Stimulated activated CD8-positive, alpha-beta memory T cell treated with anti-CD3 and anti-CD28 coated beads, Interleukin-7, amount 100 ng/mL, for 1 hour (primary cell): ENCODE data around the gene PSRC1.
"Not testable (repeated sequence)": the region's sequence is repeated elsewhere in the genome, so short reads cannot be mapped to it uniquely, and the experiment has no call there.

Experiments used
- DNase-seq, 2 donors: peaks; one replicate each; pipeline ENCODE4 v3.0.0-alpha.2; 2020; ENCODE audit warnings: low read depth in 2 of 2

PSRC1 gene

DNA sequence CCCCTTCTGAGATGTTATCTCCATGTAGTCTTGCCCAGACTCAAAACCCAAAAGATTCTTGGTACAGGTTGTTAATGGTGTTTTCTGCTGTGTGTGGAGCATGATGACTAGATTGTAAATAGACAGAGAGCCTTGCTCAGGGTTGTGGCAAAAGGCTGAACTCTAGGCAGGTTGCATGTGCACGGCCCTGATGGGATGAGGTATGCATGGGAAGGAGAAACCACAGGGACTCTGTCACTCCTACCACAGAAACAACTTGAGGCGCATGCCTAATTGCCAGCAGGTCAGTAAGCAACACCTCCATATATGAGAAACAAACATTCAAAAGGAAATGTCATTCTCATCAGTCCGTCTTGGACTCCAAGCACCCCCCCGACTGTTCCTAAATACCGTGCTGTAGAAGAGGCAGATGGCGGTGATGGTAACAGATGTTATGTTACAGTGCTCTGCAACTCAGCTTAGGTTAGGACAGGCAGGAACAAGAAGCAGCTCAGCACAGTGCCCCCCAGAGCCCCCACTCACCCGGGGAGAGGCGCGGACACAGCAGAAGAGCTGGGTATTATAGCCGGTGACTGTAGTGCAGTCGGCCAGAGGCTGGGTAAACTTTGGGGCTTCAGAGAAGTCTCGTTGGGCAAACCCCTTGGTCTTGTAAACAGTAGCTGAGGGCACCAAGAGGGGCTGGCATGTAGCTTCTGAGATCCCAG, 12.9 kb upstream of the PSRC1 start:
- no peak for DNase-seq

DNA sequence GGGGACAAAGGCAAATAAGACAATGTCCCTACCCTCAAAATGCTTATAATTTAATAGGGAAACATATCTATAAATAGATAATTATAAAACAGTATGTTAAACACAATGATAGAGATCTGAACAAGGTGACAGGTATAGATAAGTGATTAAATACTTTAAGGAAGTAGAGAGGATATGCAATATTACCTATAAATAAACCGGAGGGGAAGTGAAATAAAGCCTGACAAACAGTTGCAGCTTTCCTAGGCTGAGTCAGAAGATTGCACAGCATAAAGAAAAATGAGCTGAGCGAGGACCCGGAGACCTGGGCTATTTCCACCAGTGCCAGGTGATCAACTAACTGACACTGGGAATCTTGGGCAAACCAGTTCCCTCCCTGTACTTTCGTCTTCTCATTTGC, 11.5 kb upstream of the PSRC1 start:
- DNase-seq: no peak

DNA sequence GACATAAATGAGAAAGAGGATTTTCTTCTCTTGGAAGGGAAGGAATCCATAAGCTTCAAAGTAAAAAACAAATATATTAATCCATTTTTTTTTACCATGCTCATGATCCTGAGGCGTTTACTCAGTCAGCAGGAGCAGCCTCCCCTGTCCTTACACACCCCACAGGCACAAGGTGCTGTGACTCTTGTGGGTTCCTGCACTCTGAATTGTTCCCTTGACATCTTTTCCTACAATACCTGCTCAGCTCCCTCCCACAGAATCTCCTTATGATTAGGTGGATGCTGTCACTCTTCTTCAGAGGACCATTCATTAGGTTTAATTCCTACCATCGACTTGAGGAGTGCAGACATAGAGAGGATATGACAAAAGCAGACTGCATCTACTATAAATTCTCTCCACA, 10.1 kb upstream of the PSRC1 start:
- no peak for DNase-seq

DNA sequence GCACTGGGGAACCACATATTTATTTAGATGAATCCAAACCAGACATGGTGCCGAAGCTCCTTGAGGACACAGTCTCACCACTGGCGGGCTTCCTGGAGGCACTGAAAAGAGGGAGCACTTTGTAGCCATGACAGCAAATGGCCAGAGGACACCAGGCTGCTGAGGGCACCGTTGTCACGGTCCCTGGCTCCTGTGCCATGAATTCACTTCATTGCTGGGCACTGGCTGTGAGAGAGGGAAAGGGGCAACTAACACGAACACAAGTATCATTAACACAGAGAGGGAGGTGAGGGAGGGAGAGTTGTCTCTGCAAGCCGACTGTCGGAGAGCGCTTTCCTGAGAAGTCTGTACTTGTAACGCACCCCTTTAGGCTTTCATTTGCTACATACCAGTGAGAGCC, 9.4 kb upstream of the PSRC1 start:
- DNase-seq: no peak

DNA sequence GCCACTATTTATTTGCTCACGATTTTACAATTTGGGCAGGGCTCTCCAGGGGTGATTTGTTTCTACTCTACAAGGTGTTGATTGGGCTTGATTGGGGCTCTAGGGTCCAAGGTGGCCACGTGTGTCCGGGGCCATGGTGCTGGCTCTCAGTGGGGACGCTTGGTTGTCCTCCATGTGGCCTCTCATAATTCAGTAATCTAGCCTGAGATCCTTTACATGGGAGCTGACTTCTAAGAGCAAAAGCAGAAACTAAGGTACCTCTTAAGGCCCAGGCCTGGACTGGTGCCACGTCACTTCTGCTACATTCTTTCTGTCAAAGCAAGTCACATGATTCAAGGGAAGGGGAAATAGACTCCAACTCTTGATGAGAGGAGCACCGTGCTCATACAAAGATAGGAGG, 8.1 kb upstream of the PSRC1 start:
- no peak for DNase-seq

DNA sequence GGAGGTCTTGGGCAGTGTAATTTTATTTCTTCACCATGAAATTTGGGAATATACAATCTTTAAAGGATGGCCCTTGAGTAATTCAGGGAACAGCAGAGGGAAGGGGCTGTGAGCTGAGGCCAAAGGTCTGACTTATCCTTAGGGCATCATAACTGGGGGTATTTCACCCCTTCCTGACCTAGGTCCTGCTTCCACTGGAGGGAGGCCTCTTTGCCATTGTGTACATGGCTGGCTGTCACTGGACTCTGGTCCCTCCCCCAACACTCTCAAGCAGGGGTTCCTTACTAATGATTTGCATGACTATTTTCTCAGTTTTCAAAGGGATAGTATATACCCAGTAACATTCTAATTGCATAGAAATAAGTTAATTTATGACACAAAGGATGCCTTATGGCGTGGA, 7.2 kb upstream of the PSRC1 start:
- DNase-seq: no peak

DNA sequence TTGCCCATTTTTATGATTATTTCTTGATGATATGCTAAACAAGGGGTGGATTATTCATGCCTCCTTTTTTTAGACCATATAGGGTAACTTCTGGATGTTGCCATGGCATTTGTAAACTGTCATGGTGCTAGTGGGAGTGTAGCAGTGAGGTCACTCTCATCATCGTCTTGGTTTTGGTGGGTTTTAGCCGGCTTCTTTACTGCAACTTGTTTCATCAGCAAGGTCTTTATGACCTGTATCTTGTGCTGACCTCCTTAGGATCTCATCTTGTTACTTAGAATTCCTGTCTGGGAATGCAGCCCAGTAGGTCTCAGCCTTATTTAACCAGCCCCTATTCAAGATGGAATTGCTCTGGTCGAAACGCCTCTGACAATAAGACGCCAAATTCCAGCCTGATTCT, 3.8 kb upstream of the PSRC1 start:
- DNase-seq: not testable (repeated sequence)

DNA sequence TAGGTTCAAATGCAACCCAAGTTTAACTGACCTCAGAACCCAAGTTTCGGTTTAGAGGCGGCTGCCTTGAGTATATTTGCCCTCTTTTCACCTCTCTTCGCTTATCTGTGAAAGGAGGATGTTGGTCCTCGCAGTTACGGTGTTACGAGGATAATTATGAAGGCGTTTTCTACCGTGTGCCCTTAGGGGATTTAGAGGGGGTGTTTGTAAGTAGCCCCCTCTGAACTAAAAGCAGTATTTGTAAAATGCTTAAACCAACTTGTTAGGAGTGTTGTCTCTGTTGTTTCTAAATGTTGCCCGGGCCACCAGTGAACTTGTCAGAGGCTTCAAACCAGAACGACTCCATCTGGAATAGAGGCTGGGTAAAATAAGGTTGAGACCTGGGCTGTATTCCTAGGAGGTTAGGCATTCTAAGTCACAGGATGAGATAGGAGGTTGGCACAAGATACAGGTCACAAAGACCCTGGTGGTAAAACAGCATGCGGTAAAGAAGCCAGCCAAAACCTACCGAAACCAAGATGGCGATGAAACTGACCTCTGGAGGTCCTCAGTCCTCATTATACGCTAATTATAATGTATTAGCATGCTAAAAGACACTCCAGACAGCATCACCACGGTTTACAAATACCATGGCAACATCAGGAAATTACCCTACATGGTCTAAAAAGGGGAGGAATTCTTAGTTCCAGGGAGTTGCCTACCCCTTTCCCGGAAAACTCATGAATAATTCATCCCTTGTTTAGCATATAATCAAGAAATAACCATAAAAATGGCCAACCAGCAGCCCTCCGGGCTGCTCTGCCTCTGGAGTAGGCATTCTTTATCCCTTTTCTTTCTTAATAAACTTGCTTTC, 1.0 kb upstream of the PSRC1 start:
- DNase-seq: no peak

DNA sequence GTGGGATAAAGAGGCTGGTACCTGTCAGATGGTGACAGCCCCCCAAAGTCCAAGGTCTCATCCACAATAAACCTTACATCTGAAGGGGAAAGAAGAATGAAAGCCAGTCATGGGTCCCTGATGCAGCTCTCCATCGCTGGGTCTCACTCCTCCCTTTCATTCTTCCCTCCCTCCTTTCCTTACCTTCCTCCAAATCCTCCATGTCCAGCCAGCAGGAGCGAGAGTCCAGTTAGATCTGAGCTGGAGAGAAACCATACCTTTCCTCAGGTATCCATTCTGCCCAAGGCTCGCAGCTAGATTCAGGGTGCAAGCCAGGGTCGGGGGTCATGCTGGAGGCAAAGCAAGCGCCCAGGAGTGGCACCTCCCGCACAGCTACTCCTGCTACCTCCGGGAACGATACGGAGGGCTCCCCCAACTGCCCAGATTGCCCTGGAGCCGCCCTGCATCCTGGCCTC, 421 bp downstream of the PSRC1 start:
- DNase-seq: no peak

DNA sequence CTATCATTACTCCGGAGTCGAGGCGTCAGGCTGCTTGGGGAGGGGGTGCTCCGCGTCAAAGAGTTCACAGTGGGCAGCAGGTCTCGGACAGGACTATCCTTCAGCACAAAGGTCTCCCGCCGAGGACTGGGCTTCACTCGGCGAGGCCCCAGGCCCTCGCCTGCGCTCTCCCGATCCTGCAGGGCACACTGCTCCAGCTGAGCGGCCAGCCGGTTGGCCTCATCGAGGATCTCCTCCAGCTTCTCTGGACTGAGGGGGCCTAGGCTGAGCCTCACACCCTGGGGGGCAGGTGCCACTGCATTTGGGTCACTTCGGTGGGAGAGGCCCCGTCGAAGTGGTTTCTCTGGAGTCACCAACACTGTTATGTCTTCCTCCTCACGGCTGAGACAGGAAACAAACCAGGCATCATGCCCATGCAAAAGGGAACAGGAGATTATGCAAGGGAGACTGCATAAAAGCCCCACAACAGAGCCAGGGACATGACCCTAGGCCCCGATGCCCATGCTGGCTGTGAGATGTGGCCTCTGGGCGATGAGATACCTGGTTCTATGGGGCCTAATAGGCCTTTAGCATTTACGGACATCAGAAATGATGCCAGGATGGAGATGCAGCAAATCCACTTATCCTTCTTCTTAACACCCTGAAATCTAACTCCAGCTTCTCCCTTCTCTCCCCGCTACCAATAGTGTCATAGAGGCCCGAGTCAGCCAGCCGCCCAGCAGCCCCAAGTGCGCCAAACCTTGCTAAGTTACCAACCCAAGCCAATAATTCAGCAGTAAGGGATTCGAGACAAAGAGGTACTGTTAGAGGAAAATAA, 1.1 kb downstream of the PSRC1 start:
- DNase-seq: no peak

DNA sequence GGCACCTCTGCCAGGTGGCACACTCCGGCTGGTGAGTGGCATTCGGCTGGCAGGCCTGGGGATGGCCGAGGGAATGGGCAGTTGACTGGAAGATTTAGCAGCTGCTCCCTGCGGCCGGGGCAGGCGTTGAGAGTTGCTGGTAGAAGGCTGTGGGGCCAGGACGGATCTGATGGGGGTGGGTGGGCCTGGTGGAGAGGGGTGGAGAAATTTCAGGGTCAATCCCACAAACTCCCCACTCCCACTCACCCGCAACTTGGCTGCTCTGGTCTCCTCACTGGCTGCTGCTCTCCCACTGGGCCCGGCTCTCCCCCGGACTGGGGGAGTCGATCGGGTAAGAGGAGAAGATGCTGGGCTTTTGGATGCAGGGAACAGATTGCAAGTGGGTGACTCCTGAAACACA, 2.1 kb downstream of the PSRC1 start:
- no peak for DNase-seq

DNA sequence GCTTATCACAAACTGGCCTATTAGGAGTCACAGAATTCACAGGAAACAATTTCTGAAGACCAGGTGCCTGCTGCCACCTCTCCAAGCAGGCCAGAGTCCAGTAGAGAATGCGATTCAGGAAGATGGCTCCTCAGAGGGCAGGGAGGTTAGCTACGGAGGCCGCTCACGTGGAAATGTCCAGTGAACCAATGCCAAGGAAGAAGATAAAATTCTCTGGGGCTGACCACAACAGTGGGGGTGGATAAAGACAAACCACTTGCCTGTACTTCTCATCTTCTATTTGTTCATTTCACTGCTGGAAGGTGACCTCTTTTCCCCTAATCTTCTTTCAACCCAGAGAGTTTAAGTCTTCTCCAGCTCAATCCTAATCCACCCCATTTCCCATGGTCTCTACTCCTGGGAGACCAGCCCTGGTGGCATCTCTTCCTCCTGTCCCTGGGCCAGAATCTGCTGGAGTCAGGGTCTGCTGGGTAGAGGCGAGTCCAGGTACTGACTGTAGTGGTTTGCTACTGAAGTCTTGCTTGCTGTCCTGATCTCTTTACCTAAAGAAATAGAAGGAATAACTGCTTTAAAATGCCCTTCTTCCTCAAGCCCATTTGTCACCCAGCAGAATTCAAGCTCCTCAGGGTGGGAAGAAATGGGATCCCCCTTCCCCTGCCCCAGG, 3.2 kb downstream of the PSRC1 start:
- DNase-seq: no peak

DNA sequence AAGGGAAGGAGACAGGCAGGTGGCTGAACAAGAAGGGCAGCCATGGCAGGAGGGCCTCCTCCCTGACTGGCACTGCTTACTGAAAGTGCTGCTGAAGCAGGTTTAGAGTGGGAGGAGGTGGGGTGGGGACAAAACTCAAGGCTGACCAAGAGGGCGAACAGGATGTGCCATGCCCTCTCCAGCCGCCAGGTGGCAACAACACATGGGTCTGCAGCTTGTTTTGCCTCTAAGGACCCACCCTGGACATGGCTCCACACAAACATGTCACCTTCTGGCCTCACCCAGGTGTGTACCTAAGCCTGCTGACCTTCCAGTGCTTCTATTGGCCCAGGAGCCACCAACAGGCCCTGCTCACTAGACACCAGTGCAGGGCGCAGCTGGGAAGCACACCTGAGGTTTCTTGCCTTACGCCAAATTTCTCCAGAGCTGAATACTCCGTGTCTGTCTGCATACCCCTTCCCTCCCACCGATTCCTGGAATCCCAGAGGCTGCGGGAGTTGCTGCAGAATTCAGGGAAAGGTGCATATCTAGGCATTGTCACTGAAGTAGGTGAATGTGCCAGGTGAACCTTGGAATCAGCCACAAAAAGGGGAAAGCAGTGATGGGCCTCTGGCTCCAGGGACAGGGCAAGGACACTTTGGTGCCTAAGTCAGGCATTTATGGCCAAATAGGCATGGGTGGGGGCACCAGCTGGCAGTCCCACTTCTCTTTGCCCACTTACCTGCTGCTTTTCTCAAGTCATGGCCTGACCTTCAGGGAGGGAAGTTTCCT, 5.3 kb downstream of the PSRC1 start:
- peak; percentile 22 to 42 for DNase-seq

DNA sequence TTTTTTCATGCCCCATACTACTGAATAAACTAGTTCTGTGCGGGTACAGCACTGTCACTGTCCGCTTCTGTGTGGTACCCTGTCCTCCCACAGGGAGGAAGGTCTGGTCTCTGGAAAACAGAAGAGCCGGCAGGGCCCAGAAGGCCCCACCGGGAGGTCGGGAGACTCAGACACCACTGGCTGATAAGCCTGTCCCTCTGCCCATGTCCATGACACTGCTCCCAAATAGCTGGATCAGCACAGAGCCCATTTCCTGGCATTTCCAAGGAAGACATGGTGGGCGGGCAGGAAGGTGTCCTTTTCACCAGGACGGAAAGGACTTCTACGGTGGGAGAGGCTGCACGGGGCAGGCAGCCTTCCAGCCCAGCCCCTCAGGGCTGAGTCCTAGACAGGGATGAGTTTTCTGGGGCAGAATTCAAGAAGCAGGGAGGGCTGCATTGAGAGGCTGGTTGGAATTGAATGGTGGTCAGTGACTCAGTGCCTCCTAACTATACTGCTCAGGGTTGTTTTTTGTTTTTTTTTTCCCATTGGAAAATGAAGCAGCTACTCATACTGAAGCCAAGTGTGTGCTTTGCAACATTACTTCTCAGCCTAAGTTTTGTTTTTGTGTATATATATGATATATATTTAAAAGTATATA, 7.1 kb downstream of the PSRC1 start:
- no peak for DNase-seq

DNA sequence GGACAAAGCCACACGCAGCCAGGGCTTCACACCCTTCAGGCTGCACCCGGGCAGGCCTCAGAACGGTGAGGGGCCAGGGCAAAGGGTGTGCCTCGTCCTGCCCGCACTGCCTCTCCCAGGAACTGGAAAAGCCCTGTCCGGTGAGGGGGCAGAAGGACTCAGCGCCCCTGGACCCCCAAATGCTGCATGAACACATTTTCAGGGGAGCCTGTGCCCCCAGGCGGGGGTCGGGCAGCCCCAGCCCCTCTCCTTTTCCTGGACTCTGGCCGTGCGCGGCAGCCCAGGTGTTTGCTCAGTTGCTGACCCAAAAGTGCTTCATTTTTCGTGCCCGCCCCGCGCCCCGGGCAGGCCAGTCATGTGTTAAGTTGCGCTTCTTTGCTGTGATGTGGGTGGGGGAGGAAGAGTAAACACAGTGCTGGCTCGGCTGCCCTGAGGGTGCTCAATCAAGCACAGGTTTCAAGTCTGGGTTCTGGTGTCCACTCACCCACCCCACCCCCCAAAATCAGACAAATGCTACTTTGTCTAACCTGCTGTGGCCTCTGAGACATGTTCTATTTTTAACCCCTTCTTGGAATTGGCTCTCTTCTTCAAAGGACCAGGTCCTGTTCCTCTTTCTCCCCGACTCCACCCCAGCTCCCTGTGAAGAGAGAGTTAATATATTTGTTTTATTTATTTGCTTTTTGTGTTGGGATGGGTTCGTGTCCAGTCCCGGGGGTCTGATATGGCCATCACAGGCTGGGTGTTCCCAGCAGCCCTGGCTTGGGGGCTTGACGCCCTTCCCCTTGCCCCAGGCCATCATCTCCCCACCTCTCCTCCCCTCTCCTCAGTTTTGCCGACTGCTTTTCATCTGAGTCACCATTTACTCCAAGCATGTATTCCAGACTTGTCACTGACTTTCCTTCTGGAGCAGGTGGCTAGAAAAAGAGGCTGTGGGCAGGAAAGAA, 8.1 kb downstream of the PSRC1 start:
- DNase-seq: no peak

DNA sequence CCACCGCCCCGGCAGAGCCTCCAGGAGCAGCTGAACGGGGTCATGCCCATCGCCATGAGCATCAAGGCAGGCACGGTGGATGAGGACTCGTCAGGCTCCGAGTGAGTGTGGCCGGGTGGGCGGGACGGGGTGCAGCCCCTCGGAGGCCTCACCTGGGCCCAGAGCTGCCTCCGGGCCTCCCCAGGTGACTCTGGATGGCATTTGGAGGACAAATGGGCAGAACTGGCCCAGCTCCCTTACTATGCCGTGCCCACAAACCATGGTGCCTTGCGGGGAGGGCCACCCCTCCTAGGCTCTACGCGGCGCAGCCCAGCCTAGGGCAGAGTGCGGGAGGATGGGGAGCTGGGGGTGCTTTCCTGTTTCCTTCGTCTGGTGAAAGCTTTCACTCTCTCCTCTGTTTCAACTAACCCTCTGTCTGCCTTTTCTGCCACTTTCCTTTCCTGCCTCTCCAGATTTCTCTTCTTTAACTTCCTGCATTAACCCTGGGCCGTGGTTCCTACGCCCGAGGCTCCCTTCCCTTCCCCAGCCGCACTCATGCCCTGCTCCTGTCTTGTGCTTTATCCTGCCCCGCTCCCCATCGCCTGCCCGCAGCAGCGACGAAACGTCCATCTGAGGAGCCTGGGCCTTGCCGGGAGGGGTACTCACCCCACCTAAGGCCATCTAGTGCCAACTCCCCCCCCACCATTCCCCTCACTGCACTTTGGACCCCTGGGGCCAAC, 9.2 kb downstream of the PSRC1 start:
- no peak for DNase-seq

DNA sequence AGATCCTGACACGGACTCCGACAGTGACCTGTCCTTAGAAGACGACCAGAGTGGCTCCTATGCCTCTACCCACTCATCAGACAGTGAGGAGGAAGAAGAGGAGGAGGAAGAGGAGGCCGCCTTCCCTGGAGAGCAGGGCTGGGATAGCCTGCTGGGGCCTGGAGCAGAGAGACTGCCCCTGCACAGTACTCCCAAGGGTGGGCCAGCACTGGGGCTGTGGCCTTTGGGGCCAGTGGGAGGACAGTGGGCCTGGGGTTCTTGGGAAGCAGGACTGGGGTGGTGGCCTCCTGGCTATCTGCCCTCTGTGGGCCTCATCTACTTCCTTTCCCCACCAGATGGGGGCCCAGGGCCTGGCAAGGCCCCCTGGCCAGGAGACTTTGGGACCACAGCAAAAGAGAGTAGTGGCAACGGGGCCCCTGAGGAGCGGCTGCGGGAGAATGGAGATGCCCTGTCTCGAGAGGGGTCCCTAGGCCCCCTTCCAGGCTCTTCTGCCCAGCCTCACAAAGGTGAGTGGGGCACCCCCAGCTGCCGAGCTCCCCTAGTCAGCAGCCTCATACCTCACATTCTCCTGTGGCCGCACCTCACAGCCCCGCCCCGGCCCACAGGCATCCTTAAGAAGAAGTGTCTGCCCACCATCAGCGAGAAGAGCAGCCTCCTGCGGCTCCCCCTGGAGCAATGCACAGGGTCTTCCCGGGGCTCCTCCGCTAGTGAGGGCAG, 10.0 kb downstream of the PSRC1 start:
- DNase-seq: no peak
